ENCODE measurements around the gene OPRD1.

DNA sequence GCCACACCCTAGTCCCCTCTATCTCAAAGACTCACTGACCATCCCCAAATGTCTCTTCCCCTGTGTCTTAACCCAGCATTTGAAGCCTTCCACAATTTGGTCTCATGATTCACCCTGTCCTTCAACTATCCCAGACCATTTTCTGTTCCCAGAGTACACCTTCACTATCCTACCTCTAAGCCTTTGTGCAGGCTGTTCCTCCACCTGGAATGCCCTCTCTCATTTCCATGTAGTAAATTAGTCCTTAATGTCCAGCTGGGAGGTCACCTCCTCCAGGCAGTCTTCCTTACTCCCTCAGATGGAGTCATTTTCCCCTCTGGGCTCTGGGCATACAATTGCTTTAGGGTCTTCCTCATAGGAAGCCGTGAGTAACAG lies 71.3 kb downstream of the OPRD1 start:
- TF ChIP-seq, protein P1, sequence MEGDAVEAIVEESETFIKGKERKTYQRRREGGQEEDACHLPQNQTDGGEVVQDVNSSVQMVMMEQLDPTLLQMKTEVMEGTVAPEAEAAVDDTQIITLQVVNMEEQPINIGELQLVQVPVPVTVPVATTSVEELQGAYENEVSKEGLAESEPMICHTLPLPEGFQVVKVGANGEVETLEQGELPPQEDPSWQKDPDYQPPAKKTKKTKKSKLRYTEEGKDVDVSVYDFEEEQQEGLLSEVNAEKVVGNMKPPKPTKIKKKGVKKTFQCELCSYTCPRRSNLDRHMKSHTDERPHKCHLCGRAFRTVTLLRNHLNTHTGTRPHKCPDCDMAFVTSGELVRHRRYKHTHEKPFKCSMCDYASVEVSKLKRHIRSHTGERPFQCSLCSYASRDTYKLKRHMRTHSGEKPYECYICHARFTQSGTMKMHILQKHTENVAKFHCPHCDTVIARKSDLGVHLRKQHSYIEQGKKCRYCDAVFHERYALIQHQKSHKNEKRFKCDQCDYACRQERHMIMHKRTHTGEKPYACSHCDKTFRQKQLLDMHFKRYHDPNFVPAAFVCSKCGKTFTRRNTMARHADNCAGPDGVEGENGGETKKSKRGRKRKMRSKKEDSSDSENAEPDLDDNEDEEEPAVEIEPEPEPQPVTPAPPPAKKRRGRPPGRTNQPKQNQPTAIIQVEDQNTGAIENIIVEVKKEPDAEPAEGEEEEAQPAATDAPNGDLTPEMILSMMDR (IDR thresholded peaks at IDR 0.05): no peak
- no peak for TF ChIP-seq POLR2A (IDR thresholded peaks at IDR 0.05)

All from esophagus squamous epithelium (tissue), 4 donors.